ENCODE measurements around the gene PRCP.

DNA sequence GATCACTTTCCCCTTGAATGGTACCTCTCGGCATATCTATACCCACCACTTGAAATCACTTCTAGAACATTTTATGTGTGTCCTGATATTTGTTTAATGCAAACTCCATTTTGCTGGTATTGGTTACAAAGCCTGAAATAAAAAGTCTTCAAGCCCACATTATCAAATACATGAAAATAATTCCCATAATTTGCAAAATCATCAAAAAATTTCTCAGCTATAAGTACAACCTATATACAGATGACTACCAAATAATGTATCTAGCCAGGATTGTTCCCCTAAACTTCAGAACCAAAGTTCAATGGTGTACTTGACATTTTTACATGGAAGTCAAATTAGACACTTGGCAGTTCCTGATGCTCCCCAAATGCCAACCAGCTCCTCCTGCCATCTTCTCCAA, 71.8 kb downstream of the PRCP start:
- TF ChIP-seq, protein P1, sequence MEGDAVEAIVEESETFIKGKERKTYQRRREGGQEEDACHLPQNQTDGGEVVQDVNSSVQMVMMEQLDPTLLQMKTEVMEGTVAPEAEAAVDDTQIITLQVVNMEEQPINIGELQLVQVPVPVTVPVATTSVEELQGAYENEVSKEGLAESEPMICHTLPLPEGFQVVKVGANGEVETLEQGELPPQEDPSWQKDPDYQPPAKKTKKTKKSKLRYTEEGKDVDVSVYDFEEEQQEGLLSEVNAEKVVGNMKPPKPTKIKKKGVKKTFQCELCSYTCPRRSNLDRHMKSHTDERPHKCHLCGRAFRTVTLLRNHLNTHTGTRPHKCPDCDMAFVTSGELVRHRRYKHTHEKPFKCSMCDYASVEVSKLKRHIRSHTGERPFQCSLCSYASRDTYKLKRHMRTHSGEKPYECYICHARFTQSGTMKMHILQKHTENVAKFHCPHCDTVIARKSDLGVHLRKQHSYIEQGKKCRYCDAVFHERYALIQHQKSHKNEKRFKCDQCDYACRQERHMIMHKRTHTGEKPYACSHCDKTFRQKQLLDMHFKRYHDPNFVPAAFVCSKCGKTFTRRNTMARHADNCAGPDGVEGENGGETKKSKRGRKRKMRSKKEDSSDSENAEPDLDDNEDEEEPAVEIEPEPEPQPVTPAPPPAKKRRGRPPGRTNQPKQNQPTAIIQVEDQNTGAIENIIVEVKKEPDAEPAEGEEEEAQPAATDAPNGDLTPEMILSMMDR (conservative IDR thresholded peaks at IDR 0.05; ENCODE audit: low read depth, low read length) = no peak
- TF ChIP-seq EZH2 (IDR thresholded peaks at IDR 0.05; ENCODE audit: borderline replicate concordance, low read depth, low read length, poor library complexity, severe bottlenecking) = no peak
